ENCODE results near the gene MEIKIN.

Gene MEIKIN

DNA sequence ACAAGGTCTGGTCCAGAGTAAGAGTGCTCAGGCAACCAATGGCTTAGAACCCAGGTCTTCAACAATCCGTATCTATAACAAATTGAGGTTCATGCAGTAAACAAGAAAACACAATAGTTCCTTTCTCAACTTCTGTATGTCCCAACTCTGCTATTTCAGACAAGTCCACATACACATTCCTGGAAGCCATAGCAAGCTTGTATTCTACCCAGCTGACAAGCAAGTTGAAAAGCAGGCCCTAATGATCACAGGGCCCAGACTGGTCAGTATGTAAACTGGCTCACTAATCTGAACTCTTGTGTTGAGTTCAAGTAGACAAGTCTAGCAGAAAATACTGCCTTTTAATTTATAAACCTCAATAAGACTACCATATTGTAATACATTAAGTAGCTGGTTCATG lies 175.5 kb downstream of the MEIKIN start:
- no peak for DNase-seq (ENCODE audit: low read depth)

- no peak for DNase-seq (ENCODE audit: low read depth)
These were observed 176.1 kb downstream of the MEIKIN start for GRCh38 chr5:131769336-131769735.

DNA sequence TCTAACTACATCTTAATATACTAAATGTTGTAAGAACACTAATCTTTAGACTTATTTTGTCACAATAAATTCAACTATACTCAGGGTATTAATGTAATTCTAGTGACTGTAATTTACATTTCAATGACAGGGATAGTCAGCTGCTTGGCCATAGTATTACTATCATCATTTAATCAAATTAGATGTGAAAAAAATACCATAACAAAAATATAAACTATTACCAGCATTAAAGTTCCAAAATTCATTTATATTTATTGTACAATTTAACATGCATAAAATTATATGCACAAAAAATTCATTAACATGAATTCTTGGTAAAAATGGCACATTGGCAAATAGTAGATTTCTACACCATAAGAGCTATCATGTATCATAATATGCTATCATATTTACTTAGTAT lies 177.6 kb downstream of the MEIKIN start:
- DNase-seq (ENCODE audit: low read depth): no peak

DNA sequence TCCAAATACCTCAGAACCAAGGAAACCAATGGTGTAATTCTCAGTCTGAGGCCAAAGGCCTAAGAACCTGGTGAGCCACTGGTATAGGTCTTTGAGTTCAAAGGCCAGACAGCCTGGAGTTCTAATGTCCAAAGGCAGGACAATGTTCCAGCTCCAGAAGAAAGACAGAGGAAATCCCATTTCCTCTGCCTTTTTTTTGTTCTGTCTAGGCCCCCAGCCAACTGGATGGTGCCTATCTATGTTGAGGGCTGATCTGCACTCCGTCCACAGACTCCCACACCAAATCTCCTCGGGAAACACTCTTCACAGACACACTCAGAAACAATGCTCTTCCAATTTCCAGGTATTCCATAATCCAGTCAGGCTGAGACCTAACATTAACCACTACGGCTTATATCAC lies 178.8 kb downstream of the MEIKIN start:
- no peak for DNase-seq (ENCODE audit: low read depth)

- DNase-seq (ENCODE audit: low read depth): no peak
These were observed 180.2 kb downstream of the MEIKIN start for GRCh38 chr5:131765261-131765660.

DNA sequence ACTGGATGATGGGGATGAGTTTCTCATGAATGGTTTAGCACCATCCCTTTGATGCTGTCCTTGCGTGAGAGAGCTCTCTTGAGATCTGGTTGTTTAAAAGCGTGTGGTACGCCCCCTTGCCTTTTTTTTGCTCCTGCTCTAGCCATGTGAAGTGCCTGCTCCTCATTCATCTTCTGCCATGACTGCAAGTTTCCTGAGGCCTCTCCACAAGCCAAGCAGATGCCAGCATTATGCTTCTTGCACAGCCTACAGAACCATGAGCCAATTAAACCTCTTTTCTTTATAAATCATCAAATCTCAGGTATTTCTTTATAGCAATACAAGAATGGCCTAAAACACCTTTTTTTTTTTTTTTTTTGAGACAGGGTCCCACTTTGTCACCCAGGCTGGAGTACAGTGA lies 181.5 kb downstream of the MEIKIN start:
- no peak for DNase-seq (ENCODE audit: low read depth)

DNA sequence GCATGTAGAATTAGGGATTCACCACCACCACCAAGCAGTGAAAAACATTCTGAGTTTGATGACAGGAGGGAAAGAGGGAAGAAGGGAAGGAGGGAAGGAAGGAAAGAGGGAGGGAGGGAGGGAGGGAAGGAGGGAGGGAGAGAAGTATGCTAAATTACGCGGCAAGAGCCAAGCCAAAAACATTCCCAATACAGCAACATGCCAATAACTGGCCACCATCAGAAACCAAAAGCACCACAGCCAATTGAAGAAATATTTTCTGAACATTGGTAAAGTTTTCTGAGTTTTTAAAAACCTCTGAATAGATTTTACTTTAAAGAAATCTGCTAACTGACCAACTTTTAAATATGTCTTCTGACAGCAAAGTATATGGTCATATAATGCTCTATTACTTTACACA lies 184.7 kb downstream of the MEIKIN start:
- no peak for DNase-seq (ENCODE audit: low read depth)

- no peak for DNase-seq (ENCODE audit: low read depth)
These were observed 185.8 kb downstream of the MEIKIN start for GRCh38 chr5:131759704-131760103.

GRCh38 chr5:131758520-131758900 lies 187.0 kb downstream of the MEIKIN start:
- DNase-seq (ENCODE audit: low read depth): no peak

GRCh38 chr5:131757830-131758519 lies 187.5 kb downstream of the MEIKIN start:
- DNase-seq (ENCODE audit: low read depth): no peak
